GM18517 (cell line): ENCODE measurements around the gene PPIC.
A peak's percentile ranks its signal among the peaks of the same experiment; 100 is the strongest.

ENCODE experiments used
- ATAC-seq: cut with Tn5 transposase; IDR thresholded peaks from one replicate; pipeline ENCODE4 v1.9.1; 2021; ENCODE audit warnings: mild to moderate bottlenecking, moderate library complexity; ENCODE audit not compliant: unreplicated experiment

Gene PPIC

DNA sequence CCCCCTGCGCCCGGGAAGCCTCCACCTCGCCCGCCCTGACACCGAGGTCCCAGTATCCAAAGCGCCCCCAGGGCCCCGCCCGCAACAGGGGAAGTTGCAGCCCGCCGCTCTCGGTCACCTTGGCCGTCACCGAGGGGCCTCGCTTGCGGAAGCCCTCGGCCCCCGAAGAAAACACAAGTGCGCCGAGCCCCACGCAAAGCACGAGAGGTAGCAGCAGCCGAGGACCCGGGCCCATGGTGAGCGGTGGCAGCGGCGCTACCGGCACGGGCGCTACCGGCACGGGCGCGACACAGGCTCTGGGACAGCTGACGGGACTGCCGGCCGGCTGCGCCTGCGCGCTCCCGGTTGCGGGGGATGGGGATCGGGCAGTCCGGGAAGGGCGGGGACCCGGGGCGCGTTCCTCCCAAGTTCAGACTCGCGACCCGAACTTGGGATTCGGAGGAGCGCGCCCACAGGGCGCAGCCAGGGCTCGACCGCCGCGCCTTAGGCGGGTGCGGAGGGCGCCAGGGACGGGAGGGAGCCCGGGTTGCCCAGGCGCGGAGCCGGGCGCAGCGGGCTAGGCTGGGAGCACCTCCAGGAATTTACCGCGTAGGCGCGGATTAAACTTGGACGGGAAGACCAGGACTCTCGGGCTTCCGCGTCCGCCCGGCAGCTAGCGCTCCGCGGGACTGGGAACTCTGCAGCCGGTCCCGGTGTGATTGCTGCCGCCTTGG, at the start of gene PPIC:
PPIC (minus strand) TSS at position 335 of the 713 bp plus-strand sequence; CDS start at position 235, 100 bp downstream.
- peak; percentile 54 for ATAC-seq

DNA sequence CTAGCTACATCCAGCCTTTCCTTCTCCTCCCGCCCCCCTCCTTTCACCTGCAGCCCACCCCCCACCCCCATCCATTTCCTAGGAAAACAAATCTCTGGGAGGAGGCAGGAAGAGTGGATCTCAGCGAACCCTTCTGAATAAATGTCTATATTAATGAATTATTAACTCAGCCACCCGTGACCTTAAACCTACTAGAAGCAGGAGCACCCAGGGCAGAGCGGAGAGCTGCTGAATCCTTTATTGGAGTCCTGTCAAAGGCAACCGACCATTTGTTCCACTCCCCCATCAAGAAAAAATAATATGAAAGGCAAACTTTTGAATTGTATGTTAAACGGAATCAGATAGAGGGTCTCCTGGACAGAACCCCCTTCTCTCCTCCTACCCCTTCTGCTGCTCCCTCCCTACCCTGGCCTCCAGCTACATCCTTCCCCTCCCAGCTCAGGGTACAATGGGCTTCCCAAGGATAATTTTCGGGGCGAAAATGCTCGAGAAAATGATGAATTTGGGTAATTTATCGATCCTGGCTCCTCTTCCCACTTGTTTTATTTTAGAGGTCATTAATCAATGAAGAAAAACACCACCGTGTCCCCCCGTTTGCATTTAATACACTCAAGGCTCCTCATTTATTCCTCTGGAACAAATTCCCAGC, 49.2 kb upstream of the PPIC start:
- no peak for ATAC-seq

DNA sequence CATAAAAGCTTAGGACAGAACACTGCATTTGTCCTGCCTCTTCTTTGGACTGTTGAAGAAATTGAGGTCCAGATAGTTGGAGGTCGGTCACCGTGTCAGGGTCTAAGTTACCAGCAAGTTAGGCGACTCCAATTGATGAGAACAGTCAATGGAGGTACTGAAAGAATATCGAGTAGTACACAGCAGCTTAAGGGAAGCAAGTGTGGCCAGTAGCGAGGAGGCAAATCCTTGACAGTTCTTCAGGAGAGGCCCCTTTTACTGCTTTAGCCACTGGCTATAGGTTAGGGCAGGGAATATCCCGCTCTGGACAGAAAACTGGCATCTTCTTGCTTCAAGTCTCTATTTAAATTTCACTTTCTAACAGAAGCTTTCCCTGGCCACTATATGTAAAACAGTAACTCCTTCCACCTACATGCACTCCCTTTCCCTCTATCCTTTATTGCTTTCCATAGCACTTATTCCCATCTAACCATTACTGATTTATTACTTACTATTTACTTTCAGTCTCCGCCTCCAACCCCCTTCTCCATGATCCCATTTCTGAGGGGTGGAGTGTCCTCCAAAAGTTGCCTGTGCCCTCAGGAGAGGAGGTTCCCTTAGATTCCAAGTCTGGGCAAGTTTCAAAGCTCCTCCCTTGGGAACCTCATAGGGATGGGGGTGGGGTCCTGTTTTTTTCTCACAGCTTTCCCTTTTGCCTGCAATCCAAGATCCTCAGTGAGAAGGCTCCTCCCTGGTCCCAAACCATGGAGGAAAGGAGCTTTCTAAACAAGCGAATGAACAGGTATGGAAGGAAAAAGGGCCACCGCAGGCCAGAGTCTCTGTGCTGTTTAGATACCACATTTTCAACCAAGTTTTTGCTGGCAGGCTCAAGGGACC, 48.4 kb upstream of the PPIC start:
- ATAC-seq = no peak

DNA sequence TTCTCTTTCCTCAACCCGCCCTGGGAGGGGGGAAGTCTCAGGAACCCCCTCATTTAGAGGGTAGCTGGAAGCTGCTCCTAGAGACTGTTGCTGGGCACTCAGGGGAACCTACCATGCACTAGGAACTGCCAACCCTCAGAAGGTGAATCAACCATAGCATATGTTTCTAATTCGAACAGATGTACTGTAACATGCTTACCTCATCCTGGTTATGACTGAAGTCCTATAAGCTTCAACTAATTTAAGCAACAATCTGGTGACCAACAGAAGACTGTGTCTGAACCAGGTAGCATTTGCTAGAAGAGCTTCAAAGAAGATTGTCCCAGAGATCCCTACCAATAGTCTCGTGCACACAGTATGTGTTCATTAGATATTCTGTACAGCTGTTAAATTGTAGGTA, 46.8 kb upstream of the PPIC start:
- ATAC-seq = no peak

DNA sequence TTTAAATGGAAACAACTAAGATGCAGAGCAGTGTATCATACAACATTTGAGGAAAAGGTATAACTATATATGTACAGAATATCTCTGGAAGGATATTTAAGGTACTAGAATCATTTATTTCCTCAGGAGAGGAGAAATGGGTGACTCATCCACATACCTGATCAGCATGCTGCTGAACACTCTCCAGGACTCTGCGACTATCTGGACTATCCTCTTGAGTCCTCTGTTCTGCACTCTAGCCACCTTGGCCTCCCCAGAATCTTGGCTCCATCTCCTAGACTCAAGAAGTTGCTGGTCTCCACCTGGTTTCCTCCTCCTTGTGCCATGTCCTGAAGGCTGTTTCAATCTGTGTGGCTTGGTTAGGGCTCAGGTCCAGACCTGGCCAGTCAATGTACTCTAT, 43.7 kb upstream of the PPIC start:
- no peak for ATAC-seq

DNA sequence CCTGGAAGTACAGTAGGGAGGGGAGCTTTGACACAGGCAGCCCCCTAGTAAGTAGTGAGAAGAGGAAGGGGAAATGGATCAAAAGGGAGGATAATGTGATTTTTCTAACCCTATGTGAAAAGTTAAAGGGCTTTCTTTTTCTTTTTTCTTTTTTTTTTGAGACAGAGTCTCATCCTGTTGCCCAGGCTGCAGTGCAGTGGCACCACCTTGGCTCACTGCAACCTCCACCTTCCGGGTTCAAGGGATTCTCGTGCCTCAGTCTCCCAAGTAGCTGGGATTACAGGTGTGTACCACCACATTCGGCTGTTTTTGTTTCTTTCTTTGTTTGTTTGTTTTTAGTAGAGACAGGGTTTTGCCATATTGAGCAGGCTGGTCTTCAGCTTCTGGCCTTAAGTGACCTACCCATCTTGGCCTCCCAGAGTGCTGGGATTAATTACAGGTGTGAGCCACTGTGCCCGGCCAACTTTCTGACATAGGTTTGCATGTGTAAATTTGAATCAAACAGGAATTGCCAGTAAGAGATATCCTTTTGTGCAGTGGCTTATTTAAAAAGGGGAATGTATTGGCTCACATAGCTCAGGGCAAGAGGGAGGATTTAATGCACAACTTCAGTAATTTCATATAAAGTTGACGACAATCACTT, 39.1 kb upstream of the PPIC start:
- ATAC-seq = no peak

DNA sequence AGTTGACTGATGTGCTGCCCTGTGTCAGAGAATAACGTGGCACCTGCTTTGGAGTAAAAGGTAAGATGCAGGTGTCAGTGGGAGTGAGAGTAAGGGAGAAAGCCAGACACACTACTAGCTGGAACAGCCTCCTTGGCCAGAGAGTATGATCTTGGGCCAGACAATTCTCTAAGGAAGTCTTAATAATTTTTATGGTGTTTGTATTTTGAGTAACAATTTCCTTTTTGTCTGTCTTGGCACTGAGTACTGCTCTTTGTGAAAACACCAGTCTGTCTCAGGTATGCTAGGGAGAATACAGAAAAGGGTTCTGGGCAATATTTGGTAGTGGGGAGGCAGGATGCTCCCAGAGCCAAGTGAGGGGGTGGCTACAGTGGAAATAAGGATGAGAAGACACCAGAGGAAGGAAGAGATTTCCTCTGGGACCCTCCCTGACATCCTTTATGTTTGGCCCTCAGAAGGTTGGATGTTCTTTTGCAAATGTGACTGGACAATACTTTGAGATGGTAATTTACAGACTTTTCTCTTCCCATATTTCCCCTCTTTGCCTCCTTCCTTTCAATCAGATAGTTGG, 31.9 kb upstream of the PPIC start:
- no peak for ATAC-seq

DNA sequence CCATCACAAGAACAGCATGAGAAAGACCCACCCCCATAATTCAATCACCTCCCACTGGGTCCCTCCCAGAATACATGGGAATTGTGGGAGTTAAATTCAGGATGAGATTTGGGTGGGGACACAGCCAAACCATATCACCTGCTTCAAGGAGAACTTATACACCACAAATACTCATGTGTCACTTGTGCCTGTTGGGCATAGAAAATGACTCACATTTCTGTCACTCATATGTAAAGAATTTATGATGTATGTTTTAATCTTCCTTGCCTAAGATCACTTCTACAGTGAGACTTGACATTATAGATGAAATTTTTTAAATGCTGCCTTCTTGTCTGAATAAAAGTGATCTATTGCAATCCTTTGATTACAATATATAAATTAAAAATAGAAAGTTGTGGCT, 29.5 kb upstream of the PPIC start:
- ATAC-seq = no peak

DNA sequence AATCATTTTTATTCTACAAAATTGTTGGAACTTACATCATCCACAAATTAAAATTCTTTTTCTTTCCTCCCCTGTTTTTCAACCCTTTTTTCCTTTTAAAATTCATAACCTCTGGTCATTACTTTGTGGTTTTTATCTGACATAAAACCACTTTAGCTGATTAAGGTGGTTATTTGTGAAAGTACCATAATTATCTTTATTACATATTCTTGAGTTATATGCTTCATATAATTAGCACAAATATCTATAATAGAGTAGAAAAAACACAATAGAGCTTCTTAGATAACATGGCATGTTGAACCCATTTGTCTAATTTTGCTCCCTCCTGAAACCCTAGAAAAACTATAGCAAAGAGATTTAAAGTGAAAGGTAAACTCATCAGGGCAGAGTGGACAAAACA, 22.9 kb upstream of the PPIC start:
- no peak for ATAC-seq

DNA sequence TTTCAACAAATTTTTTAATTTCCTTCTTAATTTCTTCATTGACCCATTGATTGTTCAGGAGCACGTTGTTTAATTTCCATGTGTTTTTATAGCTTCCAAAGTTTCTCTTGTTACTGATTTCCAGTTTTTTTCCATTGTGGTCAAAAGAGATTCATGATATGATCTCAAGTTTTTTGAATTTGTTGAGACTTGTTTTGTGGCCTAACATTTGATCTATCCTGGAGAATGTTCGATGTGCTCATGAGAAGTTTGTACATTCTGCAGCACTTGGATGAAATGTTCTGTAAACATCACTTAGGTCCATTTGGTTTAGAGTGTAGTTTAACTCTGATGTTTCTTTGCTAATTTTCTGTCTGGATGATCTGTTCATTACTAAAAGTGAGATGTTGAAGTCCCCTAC, 14.7 kb upstream of the PPIC start:
- ATAC-seq = no peak

DNA sequence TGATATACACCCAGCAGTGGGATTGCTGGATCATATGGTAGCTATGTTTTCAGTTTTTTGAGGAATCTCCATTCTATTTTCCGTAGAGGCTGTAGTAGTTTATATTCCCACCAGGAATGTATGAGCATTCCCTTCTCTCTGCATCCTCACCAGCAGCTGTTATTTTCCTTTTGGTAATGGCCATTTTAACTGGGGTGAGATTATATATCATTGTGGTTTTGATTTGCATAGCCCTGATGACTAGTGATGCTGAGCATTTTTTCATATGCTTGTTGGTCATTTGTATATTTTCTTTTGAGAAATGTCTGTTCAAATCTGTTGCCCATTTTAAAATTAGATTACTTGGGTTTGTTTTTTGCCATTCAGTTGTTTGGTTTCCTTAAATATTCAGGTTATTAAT, 11.2 kb upstream of the PPIC start:
- ATAC-seq = no peak

DNA sequence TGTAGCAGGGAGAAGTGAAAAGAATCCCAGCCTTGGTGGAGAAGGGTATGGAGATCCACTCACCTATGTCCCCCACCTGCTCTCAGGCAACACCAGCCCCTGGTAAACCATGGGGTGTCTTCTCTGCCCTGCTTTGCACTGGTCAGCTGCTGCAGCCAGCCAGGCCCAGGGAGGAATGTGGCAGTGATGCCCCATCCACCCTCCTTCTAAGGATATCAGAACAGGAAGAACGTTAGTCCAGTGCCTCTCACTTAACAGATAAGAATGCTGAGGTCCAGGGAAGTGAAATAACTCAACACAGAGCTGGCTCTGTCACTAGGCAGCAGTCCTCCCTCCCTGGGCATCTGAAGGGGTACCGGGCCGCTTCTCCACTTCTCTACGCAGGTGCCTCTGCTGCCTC, 9.7 kb upstream of the PPIC start:
- ATAC-seq = no peak

DNA sequence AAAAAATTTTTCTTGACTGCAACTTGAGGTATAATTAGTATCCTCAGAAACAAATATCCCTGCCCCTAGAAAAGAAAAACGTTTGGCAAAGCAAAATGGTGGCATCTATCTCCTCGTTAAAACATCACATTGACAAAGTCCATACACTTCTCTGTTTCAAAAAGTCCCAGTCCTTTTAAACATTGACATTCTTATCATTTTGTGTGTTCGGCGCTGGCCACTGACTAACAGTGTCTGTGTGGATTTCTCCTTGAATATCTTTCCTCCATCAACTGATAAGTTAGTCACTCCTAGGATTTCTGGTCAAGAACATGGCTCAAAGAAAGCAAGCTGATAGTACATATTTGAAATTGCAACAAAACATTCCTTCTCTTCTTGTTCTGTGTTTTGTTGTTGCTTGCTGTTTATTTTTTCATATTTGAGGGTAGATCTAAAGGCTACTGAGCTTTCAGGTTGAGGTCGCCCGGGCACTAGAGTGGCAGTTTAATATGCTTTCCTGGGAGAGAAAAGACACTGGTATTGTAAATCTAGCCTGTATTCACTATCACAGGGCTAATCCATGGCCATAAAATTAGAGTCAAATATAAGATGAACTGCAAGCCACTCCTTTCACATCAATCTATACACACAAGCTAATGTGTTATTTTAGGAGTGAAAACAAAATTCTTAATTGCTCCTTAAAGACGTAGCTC, 8.5 kb upstream of the PPIC start:
- ATAC-seq = no peak

DNA sequence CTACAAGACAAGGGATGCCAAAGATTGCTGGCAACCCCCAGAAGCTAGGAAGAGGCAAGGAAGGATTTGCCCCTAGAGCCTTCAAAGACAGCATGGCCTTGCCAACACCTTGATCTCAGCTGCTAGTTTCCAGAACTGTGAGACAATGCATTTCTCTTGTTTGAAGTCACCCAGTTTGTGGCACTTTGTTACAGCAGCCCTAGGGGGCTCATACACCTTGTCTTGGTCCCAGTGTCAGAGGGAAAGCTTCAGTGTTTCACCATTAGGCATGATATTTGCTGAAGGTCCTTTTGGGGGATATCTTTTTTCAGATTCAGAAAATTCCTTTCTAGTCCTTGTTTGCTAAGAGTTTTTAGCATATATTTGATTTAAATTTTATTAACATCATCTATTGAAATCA, 3.1 kb upstream of the PPIC start:
- ATAC-seq = no peak

DNA sequence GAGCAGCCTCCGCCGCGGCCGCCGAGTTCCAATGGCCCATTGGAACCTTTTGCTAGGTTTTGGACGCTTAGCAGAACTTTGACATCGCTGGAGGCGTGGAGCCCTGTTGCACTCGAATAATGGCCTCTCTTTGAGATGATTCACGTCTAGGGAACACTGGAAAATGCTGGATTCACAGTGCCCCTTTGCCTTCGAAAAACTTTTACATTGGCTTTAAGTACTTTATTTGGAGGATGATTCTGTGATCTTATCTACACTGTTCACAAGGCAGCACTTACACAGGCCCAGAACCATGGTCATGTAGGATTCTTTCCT, 536 bp upstream of the PPIC start:
- no peak for ATAC-seq

DNA sequence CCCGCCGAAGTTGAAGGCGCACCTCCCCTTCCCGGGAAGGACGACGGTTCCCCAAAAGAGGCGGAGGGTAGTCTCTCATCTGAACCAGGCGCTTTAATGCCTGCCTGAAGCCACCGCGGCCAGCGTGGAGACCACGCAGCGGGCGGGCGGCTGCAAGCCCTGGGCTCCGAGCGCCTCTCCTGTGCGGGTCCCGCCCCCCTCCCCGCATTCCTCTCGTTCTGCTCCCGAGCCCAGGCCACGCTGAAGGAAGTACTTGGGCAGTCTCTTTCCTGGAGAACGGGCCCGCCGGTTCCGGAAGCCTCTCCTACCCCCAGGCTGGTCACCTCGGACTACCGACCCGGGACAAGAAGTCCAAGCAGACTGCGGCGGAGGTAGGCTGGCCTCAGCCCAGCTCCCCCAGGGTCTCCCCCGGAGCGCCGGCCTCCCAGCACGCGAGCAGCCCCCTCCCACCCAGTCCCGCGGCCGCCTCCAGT, 571 bp downstream of the PPIC start:
- peak; percentile 5 for ATAC-seq

DNA sequence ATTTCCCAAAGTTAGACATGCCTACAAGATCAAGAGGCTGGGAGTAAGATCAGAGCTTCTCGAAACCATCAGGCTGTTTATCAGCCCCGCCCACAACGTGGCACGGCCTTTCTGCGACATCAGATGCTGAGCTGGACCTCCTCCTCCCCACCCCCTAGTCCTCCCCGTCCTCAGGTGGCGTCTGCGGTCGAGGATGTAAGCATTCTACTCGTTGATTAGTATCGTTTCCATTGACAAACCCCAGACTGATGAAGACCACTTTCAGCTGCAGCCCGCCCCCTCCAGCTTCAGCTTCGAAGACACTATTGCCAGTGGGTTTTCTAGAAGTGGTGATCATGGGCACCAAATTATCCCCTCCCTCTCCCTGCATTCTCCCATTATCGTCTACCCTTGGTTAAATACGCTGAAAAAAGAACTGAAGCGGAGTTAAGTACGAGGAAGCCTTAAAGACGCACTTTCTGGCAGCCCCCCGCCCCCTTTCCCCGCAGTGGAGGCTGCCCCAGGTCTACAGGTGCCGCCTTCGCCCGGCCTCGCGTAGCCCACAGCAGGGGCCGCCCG, 1.1 kb downstream of the PPIC start:
- peak; percentile 39 for ATAC-seq

DNA sequence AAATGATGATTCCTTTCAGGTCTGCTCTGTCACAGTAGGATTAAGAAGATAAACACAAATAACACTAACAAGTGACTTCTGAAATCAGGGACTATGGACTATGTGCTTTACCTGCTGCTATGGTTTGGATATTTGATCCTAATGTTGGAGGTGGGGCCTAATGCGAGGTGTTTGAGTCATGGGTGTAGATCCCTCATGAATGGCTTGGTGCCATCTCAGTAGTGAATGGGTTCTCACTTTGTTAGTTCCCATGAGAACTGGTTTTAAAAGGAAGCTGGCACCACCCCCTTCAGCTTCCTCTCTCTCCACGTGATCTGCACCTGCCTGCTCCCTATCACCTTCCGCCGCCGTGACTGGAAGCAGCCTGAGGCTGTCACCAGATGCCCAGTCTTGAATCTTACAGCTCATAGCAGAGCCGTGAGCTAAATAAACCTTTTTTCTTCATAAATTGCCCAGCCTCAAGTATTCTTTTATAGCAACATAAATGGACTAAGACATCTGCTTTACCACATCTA, 3.3 kb downstream of the PPIC start:
- no peak for ATAC-seq

DNA sequence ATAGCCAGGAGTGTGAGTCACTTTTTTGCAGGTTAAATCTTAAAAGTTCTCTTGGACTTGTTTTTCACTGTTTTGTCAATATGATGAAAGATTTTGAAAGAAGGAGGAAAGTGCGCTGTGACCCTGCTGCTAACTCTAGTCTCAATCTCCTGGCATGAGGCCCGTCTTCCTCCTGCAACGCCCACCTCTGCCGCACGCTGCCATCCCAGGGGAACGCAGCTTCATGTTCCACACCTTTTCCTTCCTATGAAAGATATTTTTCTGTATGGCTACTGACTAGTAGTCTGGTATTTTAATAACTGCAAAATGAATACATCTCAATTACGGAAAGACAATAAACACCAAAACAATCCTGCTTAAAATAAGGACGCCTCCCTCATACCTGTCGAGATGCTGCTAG, 8.3 kb downstream of the PPIC start:
- no peak for ATAC-seq

DNA sequence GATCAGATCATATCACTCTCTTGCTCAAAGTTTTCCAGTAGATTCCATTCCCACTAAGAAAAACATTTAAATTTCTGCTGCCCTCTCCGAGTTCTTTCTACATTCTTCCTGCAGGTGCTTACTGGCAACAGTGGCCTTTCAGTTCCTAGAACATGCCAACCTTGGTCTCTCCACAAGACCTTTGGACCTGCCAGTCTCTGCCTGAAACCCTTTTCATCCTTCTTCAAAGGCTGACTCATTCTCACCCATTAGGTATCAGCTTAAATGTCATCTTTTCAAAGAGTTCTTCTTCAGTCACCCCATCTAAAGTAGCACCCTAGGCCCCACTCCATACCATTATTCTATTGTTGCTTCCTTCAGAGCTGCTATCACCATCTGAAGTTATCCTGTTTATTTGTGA, 21.8 kb downstream of the PPIC start:
- ATAC-seq = no peak
